ENCODE results near the gene CYS1.
"Not testable (repeated sequence)": the region's sequence is repeated elsewhere in the genome, so short reads cannot be mapped to it uniquely, and the experiment has no call there.

CYS1 gene

GRCh38 chr2:10011606-10012325 lies 68.4 kb downstream of the CYS1 start:
- DNase-seq = not testable (repeated sequence)

GRCh38 chr2:10010861-10011605 lies 69.2 kb downstream of the CYS1 start:
- not testable (repeated sequence) for DNase-seq

GRCh38 chr2:10009811-10010781 lies 70.1 kb downstream of the CYS1 start:
- DNase-seq = no peak

GRCh38 chr2:10009271-10009810 lies 70.9 kb downstream of the CYS1 start:
- no peak for DNase-seq

GRCh38 chr2:10008809-10009176 lies 71.4 kb downstream of the CYS1 start:
- DNase-seq = no peak

- no peak for DNase-seq
These were observed 72.0 kb downstream of the CYS1 start for GRCh38 chr2:10007921-10008808.

- no peak for DNase-seq
These were observed 72.8 kb downstream of the CYS1 start for GRCh38 chr2:10007435-10007834.

All from RPMI8226 (cell line).